Smooth muscle cell (in vitro differentiated cells): ENCODE measurements around the gene BACH2. TPM values are rescaled to one million over a fixed set of nuclear protein-coding genes. Genes with fewer than 3 reads are reported as not detected.
"Not testable (repeated sequence)": the region's sequence is repeated elsewhere in the genome, so short reads cannot be mapped to it uniquely, and the experiment has no call there.

Experiments
- DNase-seq: peaks from one replicate; lab custom pipeline; 2025; ENCODE audit not compliant: unreplicated experiment; lab: John Stamatoyannopoulos, UW
- H2AFZ ChIP-seq: fragments of 200-600 bp; sonication (generic); 2 replicates; pipeline ENCODE4 v1.6.0; 2016; ENCODE audit warnings: antibody characterized with exemption, low read depth, mild to moderate bottlenecking
- H3F3A ChIP-seq: fragments of 200-600 bp; sonication (generic); 2 replicates; pipeline ENCODE4 v1.6.0; 2017; ENCODE audit warnings: antibody characterized with exemption, low read depth
- H3K27ac ChIP-seq: fragments of 200-600 bp; sonication (generic); 2 replicates; pipeline ENCODE4 v1.5.1; 2016; ENCODE audit warnings: low read depth, mild to moderate bottlenecking
- H3K27me3 ChIP-seq: fragments of 200-600 bp; sonication (generic); 2 replicates; pipeline ENCODE4 v1.6.1; 2016; ENCODE audit warnings: low read depth, mild to moderate bottlenecking
- H3K36me3 ChIP-seq: fragments of 200-600 bp; sonication (generic); 2 replicates; pipeline ENCODE4 v1.5.1; 2016; ENCODE audit warnings: low read depth
- H3K4me1 ChIP-seq: fragments of 200-600 bp; sonication (generic); 2 replicates; pipeline ENCODE4 v1.5.1; 2016; ENCODE audit warnings: low read depth
- H3K4me2 ChIP-seq: fragments of 200-600 bp; sonication (generic); 2 replicates; pipeline ENCODE4 v1.6.0; 2016; ENCODE audit warnings: mild to moderate bottlenecking
- H3K4me3 ChIP-seq: fragments of 200-600 bp; sonication (generic); 2 replicates; pipeline ENCODE4 v1.5.1; 2016; ENCODE audit warnings: mild to moderate bottlenecking
- H3K79me2 ChIP-seq: fragments of 200-600 bp; sonication (generic); 2 replicates; pipeline ENCODE4 v1.6.0; 2016; ENCODE audit warnings: low read depth, mild to moderate bottlenecking
- H3K9ac ChIP-seq: fragments of 200-600 bp; sonication (generic); 2 replicates; pipeline ENCODE4 v1.6.0; 2016; ENCODE audit warnings: low read depth
- H3K9me3 ChIP-seq: fragments of 200-600 bp; sonication (generic); replicated peaks from 2 replicates; pipeline ENCODE4 v1.5.1; 2016; ENCODE audit warnings: low read depth
- H4K20me1 ChIP-seq: fragments of 200-600 bp; sonication (generic); 2 replicates; pipeline ENCODE4 v1.6.0; 2016; ENCODE audit warnings: low read depth
- CTCF ChIP-seq: fragments of 200-600 bp; sonication (generic); IDR thresholded peaks from 2 replicates; pipeline ENCODE4 v1.5.1; 2017; ENCODE audit warnings: borderline replicate concordance, mild to moderate bottlenecking, antibody characterized with exemption; ENCODE audit not compliant: insufficient read depth, poor library complexity, severe bottlenecking
- WGBS: methylation state at CpG from one replicate; pipeline ENCODE4 v1.1.7; 2016; ENCODE audit warnings: low lambda C conversion rate; 5-methylcytosine and 5-hydroxymethylcytosine counted together
- polyA plus RNA-seq: library from polyadenylated mRNA; unstranded; fragments of >200 nt; fragmentation: Nextera tagmentation; extraction: Ambion mirVana; gene quantifications from 2 replicates; pipeline ENCODE4 v1.2.1, GENCODE V29; 2016
- total RNA-seq: library from RNA; depleted of rRNA; stranded (reverse); fragments of >200 nt; gene quantifications from 2 replicates; pipeline ENCODE4 v1.2.3, GENCODE V29; 2014

The BACH2 gene
- total and polyA plus RNA-seq, 2 experiments from 2014 or later = 3.0 to 4.5 TPM

DNA sequence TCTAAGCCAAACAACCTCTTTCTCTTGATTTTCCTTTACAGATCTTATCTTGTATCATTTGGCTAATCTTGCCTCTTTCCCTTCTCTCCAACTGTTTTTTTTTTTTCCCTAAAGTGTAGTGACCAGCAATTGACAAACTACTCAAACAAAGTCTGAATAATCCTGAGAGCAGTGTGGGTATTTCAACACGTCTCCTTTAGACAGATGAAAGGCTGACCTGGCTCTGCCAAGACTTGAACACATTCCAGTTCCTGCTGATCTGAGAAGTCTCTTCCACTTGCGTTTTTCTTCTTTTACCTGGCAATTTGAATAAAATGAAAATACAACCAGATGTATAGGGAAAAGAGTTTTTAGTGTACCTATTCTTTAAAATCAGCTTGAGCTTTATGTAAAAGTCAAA, 234.0 kb downstream of the BACH2 start:
- 53% methylated on average over 2 of the region's 2 CpGs for WGBS

GRCh38 chr6:90062051-90062450, 234.6 kb downstream of the BACH2 start:
- Histone ChIP-seq H2AFZ (no peak overlapping the region), H3K4me2 (no peak overlapping the region), H3K9ac (no peak overlapping the region), H3K27me3 (no peaks in the 10 kb centered on the region), H4K20me1 (no peaks in the 10 kb centered on the region), H3K4me3 (no peak overlapping the region), H3K36me3 (no peaks in the 10 kb centered on the region), H3K9me3 (no peaks in the 10 kb centered on the region), H3K4me1 (no peaks in the 10 kb centered on the region), H3K79me2 (no peaks in the 10 kb centered on the region), H3F3A (no peaks in the 10 kb centered on the region), H3K27ac (no peak overlapping the region)
- WGBS = 85% methylated on average over 4 of the region's 4 CpGs
- TF ChIP-seq CTCF = no peak
- no peak for DNase-seq

More for the DNA sequence above, 234.0 kb downstream of the BACH2 start:
- no peaks in the 10 kb centered on the region for H3K79me2 ChIP-seq
- no peak overlapping the region for H3K4me2 ChIP-seq
- H3K9ac ChIP-seq = no peak overlapping the region
- no peak overlapping the region for H3K4me3 ChIP-seq
- TF ChIP-seq CTCF = no peak
- no peaks in the 10 kb centered on the region for H3F3A ChIP-seq
- no peaks in the 10 kb centered on the region for H3K4me1 ChIP-seq
- H3K9me3 ChIP-seq = no peaks in the 10 kb centered on the region
- H3K27me3 ChIP-seq = no peaks in the 10 kb centered on the region
- no peaks in the 10 kb centered on the region for H4K20me1 ChIP-seq
- H3K27ac ChIP-seq = no peak overlapping the region
- H2AFZ ChIP-seq = no peak overlapping the region
- no peak for DNase-seq
- no peaks in the 10 kb centered on the region for H3K36me3 ChIP-seq

- DNase-seq, H3K4me3 ChIP-seq, H3K27ac ChIP-seq, H3K4me1 ChIP-seq, H3K27me3 ChIP-seq, H3K9me3 ChIP-seq, H3K79me2 ChIP-seq, H3F3A ChIP-seq, H4K20me1 ChIP-seq, H2AFZ ChIP-seq, H3K36me3 ChIP-seq, H3K9ac ChIP-seq, H3K4me2 ChIP-seq: not testable (repeated sequence)
- WGBS = 86% methylated on average over 3 of the region's 3 CpGs
These were observed 237.5 kb downstream of the BACH2 start for GRCh38 chr6:90059178-90059577.

- H2AFZ ChIP-seq, H3K27me3 ChIP-seq, H3K27ac ChIP-seq, H3K9me3 ChIP-seq, H3K9ac ChIP-seq, H3K36me3 ChIP-seq, H3K4me1 ChIP-seq, H3K4me3 ChIP-seq, H3K4me2 ChIP-seq, H3K79me2 ChIP-seq, H3F3A ChIP-seq, H4K20me1 ChIP-seq, DNase-seq: not testable (repeated sequence)
- WGBS = 77% methylated on average over 1 of the region's 1 CpG
These were observed 240.7 kb downstream of the BACH2 start for GRCh38 chr6:90055924-90056323.

DNA sequence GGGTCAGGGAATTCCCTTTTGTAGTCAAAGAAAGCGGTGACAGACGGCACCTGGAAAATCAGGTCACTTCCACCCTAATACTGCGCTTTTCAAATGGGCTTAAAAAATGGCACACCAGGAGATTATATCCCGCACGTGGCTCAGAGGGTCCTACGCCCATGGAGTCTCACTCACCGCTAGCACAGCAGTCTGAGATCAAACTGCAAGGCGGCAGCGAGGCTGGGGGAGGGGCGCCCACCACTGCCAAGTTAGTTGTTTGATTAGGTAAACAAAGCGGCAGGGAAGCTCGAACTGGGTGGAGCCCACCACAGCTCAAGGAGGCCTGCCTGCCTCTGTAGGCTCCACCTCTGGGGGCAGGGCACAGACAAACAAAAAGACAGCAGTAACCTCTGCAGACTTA, 242.4 kb downstream of the BACH2 start:
- H3K27me3 ChIP-seq, H3K4me3 ChIP-seq, H3K79me2 ChIP-seq, H4K20me1 ChIP-seq, H3K4me2 ChIP-seq, H3K27ac ChIP-seq, H2AFZ ChIP-seq, H3K9me3 ChIP-seq, H3K9ac ChIP-seq, H3F3A ChIP-seq, H3K4me1 ChIP-seq, DNase-seq, H3K36me3 ChIP-seq: not testable (repeated sequence)
- WGBS = 99% methylated on average over 12 of the region's 12 CpGs
